NCI-H146 treated with DMSO at 0.1 percent for 48 hours (cell line): Measurements from ENCODE around the gene EGLN2.
"Not testable (repeated sequence)": the region's sequence is repeated elsewhere in the genome, so short reads cannot be mapped to it uniquely, and the experiment has no call there.

Experiments
- DNase-seq: peaks from one replicate; lab custom pipeline; 2025; ENCODE audit not compliant: unreplicated experiment; lab: John Stamatoyannopoulos, UW

Gene EGLN2

DNA sequence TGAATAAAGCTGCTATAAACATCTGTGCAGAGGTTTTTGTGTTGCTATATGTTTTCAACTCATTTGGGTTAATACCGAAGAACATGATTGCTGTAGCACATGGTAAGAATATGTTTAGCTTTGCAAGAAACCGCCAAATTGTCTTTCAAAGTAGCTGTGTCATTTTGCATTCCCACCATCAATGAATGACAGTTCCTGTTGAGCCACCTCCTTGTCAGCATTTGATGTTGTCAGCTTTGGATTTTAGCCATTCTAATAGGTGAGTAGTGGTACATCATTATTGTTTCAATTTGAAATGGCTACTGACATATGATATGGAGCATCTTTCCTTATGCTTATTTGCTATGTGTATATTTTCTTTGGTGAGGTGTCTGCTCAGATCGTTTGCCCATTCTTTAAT is 43.0 kb downstream of the EGLN2 start:
- not testable (repeated sequence) for DNase-seq

DNA sequence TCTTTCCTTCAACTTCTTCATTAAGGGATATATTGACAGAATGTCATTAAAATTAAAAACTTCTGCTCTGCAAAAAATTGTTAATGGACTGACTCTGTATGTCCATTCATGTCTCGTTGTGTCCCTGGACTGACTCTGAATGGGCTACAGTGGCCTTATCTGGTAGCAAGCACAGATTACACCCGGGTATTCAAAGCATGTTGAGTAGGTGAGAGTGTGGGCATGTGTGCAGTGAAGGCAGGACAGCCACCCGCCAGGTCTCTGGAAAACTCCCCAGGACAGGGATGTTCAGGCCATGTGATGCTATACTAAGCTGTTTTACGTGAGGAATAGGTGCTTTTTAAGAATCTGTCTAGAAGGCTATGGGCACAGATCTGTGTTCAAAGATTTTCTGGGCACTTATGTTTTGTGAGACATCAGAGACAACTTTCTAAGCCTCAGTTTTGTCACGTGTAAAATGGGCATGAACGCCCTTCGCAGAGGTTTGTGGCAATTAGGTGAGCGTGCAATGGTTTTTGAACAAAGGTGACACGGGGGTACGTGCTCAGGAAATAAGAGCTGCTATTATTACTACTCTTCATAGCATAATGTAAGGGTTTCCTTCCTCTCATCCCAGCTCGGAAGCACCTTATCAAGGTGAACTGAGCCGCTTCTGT is 44.1 kb downstream of the EGLN2 start:
- not testable (repeated sequence) for DNase-seq

- not testable (repeated sequence) for DNase-seq
Measured at GRCh38 chr19:40843653-40844052, 44.7 kb downstream of the EGLN2 start.

DNA sequence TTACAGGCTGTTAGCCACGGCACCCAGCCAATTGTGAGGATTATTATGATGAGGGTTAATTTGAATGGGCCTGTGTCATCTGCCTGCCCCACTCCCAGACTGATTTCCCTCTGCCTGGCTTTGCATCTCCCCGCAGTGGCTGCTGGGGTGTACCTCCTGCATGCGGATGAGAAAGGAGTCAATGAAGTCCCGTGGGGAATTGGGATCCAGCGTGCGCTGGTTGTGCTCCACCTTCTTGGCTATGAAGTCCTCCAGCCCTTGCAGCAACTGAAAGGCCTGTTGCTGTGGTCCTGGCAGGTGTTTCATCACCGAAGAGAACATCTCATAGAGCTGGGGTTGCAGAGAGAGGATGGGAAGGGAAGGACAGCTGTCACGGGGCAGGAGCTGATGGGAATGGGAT is 47.7 kb downstream of the EGLN2 start:
- not testable (repeated sequence) for DNase-seq

DNA sequence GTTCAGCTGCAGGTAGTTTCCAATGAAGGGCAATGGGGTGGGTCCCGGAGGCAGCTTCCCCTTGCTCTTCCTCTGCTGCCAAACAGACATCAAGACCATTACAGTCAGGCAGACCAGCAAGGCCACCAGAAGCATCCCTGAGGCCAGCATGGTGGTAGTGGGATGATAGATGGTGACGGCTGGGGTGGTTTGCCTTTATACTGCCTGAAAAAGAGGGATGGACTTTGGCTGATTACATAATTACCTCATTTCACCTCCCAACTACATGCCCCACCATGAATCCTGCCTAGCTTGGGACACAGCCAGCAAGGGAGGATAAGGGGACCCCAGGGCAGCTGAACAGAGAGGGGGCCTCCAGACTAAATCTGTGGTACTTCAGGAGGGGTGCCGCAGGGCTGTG is 51.3 kb downstream of the EGLN2 start, which contains the start of gene CYP2A6:
Gene CYP2A6, minus strand, starts transcription at position 171 of the 400 bp plus-strand sequence. Its CDS starts 21 bp downstream, at position 150.
- not testable (repeated sequence) for DNase-seq

DNA sequence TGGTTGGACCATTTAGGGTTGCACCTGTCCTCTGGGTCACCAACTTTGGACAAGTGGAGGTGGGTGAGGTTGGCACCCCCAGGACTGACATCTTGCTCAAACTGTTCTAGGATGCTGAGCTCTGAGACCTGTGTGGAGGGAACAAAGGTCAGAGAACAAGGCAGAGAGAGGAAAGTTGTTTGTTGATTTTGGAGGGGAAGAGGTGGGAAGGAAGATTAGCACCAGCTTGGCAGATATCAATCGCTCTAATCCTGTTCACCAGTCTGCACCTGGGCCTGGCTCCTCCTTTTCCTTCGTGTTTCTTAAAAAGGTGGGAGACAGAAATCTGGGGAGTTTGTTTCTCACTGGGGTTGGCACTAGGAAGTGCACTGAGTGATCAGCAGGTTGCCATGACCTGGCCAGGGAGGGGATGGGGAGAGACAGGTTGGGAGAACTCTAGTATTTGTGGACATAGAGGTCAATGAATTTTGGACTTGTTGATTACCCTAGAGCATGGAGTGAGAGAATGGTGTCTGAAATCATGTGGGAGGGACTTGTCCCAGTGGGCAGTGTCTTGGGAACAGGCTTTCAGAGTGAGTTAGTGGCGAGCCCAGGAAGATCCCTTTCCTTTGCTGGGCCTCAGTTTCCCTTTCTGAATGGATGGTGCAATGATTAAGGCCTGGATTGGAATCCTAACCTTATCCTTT is 53.6 kb downstream of the EGLN2 start:
- DNase-seq: not testable (repeated sequence)
